GM18508 (cell line): ENCODE data around the gene SLC22A7.
"Not testable (repeated sequence)": the region's sequence is repeated elsewhere in the genome, so short reads cannot be mapped to it uniquely, and the experiment has no call there.

Source experiments
- ATAC-seq: cut with Tn5 transposase; IDR thresholded peaks from one replicate; pipeline ENCODE4 v1.9.1; 2021; ENCODE audit warnings: moderate number of reproducible peaks; ENCODE audit not compliant: insufficient read depth, unreplicated experiment

Gene SLC22A7

DNA sequence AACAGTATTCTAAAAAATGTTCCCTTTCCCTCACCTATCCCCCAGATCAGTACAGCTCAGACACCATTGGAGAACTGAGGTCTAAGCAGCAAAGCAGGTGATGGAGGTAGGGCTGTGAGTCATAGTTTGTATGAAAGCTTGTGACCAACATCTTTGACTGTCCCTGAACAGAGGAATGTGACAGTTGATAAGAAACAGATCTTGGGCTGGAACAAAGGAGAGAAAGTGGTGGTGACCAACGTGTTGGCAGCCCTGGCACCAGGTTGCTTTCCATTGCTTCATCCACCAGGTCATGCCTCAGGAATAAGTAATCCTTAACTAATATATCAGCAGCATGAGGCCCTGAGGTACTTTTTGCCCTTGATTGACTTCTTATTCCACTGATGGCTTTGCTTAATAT, 30.5 kb downstream of the SLC22A7 start:
- no peak for ATAC-seq

DNA sequence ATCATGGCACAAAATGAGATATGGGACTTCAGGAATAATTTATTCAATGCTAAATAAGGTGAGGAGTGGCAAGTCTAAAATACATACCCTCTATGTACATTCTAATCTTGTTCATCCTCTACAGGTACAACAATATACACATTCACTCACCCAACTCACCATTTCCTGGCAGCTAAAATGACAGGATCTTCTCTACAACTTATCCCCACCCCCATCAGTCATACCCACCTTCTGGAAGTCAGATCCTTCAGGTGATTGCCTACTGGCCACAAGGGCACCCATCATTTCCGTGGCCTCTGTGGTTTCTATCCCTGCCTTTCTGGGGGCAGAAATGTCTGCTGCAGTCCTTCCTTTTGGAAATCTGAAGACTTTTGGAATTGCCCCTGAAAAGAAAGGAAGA, 33.4 kb downstream of the SLC22A7 start:
- ATAC-seq: no peak

DNA sequence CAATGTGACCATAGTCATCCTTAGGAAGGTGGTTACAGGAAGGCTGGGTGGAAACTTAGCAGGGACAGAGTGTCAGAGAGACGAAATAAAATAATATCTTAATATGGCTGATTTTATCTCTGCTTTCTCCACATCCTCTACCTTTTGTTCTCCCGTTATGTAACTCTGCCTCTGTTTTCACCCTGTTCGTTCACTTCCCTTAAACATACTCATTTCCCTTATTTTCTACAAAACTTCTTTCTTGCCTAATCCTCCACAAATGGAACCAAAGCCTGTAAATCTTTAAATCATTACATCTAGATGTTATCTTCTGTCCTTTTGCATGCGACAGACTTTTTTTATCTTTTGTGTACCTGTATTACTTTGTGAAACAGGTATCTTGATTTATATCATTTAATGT, 33.8 kb downstream of the SLC22A7 start:
- no peak for ATAC-seq

DNA sequence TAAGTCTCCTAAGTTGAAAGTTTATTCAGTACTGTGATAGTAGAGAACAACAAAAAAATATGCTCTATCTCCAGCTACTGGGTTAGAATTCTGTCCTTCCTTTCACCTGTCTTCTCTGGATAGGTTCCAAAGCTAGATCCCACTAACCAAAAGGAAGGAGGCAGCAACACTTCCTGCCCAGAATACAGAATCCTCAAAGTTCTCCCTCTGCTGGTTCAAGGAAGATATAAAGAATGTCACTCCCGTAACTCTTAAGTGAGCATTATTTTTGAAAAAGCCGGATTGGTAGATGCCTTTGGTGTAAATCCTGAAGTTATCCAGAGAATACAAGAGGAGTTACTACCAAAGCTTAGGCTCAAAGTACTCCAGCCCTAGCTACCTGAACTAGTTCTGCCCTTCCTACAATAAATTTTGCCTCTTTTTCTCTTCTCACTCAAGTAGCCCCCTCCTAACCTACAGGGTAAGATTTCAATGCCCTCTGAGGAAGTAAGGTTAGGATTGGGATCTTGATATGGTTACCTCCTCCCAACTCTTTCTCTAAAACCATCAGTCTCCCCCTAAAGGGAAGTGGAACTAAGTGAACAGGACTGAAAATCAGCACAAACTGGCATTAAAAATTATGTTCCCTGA, 36.5 kb downstream of the SLC22A7 start:
- no peak for ATAC-seq

DNA sequence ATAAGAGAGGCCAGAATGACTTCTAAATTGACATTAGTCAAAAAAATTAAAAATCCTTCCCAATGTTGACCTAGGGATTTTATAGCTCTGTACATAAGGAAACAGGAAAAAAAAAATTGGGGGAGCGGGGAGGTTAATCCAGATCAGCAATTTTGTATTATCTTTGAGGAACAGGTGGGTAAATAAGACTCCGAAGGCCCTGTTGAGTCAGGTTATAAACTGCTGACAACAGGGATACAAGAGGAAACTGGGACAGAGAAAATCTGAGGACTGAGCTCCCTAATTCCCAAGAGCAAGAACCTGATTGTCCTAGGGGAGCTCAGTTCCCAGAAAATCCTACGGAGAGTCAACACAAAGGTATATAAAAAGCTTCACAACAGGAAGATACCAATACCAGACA, 37.4 kb downstream of the SLC22A7 start:
- ATAC-seq: no peak

DNA sequence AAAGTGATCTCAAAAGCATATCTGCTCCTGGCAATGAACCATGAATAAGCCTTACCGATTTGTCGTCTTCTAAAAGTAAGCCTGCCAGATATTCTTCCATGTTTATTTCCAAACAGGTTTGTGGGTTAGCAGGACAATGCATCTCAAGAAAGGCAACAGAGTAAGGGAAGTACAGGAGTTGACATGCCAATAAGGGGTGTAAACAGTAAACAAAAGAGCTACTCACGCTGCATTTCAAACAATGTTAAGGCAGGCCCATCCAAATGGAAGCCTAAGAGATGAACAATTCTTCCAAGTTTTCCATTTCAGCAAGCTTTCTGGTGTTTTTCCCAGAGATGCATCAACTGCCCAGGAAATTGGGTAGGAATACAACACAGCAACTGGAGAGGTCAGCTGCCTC, 38.3 kb downstream of the SLC22A7 start:
- no peak for ATAC-seq

DNA sequence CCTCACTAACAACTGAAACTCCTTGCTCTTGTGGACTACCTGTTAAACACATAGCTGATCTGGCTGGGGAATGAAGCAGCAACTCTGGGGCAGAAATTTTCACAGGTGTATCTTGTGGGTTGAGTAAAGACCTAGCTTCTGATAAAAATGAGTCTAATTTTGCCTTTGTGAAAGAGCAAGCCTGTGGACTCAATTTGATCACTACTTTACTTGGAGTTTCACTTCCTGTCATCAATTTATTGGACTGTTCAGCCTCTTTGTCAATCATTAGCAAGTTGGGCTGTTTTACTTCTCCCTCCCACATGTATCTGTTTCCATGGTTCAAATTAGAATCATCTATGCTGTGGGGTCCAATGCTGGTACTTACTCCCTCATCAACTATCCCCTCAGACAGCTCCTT, 40.2 kb downstream of the SLC22A7 start:
- no peak for ATAC-seq

DNA sequence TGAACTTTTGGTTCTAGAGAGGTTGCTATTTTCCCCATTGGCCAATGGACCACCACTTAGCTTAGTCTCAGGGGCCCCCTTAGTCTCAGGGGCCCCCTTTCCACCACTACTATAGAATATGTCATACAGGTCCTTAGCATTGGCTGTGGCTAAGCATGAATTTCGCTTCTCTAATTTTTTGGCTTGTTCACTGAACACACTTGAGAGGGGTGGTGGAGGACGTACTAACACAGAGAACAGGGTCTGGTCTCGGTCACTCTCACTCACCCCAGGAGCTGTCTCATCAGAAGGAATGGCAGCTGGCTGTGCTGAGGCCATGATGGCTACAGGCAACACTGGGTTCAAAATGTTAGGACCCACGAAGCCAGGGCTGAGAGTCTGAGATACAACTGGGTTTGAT, 41.1 kb downstream of the SLC22A7 start:
- peak; percentile 51 for ATAC-seq

DNA sequence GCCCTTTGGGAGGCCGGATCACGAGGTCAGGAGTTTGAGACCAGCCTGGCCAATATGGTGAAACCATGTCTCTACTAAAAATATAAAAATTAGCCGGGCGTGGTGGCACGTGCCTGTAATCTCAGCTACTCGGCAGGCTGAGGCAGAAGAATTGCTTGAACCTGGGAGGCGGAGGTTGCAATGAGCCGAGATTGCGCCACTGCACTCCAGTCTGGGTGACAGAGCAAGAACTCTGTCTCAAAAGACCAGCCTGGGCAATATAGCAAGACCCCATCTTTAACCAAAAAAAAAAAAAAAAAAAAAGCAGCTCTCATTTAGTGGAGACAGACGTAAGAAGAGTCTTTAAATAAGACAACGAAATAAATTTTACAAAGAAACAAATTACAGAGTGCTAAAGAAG, 48.2 kb downstream of the SLC22A7 start:
- not testable (repeated sequence) for ATAC-seq

DNA sequence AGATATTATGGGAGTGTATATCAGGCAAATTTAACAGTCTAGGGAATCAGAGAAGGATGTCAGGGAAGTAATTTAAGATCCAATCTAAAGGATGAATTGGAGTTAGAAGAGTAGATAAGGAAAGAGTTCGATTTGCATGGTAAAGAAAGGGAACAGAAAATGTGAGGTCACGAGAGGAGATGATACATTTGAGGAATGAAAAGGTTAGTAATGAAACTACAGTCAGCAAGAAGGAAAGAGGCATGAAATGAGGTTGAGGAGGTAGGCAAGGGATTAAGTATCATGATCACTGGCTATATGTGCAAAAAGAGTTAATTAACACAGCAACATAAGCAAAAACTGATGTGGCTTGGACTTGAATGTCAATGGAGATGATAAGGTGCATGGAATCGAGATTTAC, 49.0 kb downstream of the SLC22A7 start:
- ATAC-seq: no peak

DNA sequence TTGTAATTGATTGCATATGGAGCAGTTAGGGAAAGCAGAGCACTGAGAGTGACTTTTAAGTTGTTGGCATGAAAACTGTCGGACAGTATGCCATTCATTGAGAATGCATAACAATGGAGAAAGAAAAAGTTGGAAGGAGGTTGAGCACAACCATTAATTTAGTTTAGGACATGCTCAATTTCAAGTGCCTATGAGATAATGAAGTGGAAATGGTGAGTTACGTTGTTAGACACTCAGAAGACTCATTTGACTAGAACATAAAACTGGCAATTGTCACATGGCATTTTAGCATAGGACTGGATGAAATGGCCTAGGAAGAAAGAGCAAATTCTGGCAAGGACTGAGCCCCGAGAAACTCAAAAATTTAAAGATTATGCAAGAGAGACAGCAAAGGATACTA, 49.4 kb downstream of the SLC22A7 start:
- no peak for ATAC-seq

DNA sequence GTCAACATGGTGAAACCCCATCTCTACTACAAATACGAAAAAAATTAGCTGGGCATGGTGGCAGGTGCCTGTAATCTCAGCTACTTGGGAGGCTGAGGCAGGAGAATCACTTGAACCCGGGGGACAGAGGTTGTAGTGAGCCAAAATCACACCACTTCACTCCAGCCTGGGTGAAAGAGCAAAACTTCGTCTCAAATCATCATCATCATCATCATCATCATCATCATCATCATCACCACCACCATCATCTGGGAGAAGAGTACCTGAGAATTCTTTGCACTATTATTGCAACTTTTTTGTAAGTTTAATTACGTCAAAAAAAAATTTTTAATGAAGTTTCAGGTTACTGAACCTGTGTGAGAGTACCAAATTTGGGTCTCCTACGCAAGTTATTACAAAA, 53.9 kb downstream of the SLC22A7 start:
- not testable (repeated sequence) for ATAC-seq
